OCI-M2 (cell line): ENCODE results near the gene RFX2.
"Not testable (repeated sequence)": the region's sequence is repeated elsewhere in the genome, so short reads cannot be mapped to it uniquely, and the experiment has no call there.

Experiments used
- DNase-seq: peaks from one replicate; lab custom pipeline; 2025; ENCODE audit not compliant: unreplicated experiment; lab: John Stamatoyannopoulos, UW

The RFX2 gene

GRCh38 chr19:6041991-6042481, 68.3 kb downstream of the RFX2 start:
- DNase-seq = no peak

GRCh38 chr19:6041071-6041470, 69.2 kb downstream of the RFX2 start:
- DNase-seq = no peak

GRCh38 chr19:6039566-6040225, 70.6 kb downstream of the RFX2 start:
- no peak for DNase-seq

GRCh38 chr19:6038634-6039405, 71.5 kb downstream of the RFX2 start:
- no peak for DNase-seq

- DNase-seq = no peak
Observed at GRCh38 chr19:6035026-6035425, 75.3 kb downstream of the RFX2 start.

GRCh38 chr19:6034512-6034911, 75.8 kb downstream of the RFX2 start:
- no peak for DNase-seq

- no peak for DNase-seq
Observed at GRCh38 chr19:6033744-6034264, 76.5 kb downstream of the RFX2 start.

- no peak for DNase-seq
Observed at GRCh38 chr19:6032827-6033226, 77.5 kb downstream of the RFX2 start.

GRCh38 chr19:6032381-6032780, 77.9 kb downstream of the RFX2 start:
- DNase-seq = no peak

- no peak for DNase-seq
Observed at GRCh38 chr19:6030214-6030507, 80.1 kb downstream of the RFX2 start.

- DNase-seq = no peak
Observed at GRCh38 chr19:6026390-6027227, 83.7 kb downstream of the RFX2 start.

- not testable (repeated sequence) for DNase-seq
Observed at GRCh38 chr19:6024756-6025155, 85.5 kb downstream of the RFX2 start.

- no peak for DNase-seq
Observed at GRCh38 chr19:6023936-6024335, 86.4 kb downstream of the RFX2 start.

GRCh38 chr19:6023085-6023682, 87.1 kb downstream of the RFX2 start:
- no peak for DNase-seq

- no peak for DNase-seq
Observed at GRCh38 chr19:6022570-6023064, 87.7 kb downstream of the RFX2 start.

- DNase-seq = no peak
Observed at GRCh38 chr19:6021878-6022569, 88.3 kb downstream of the RFX2 start.

GRCh38 chr19:6020972-6021805, 89.1 kb downstream of the RFX2 start:
- no peak for DNase-seq

GRCh38 chr19:6020166-6020882, 90.0 kb downstream of the RFX2 start:
- DNase-seq = no peak

- DNase-seq = no peak
Observed at GRCh38 chr19:6018786-6019185, 91.5 kb downstream of the RFX2 start.
